Stimulated activated naive B cell treated with anti-CD40 and anti-IgM and Interleukin-4, amounts not matched to agents 10 μg/mL and 1 μg/mL and 100 μg/mL, for 72 hours (primary cell): ENCODE results near the gene SLC8B1.

Experiments used
- ATAC-seq, 2 donors: fragments of 150-1000 bp; cut with Tn5 transposase; replicated peaks; 2 replicates each; pipeline ENCODE4 v1.10.0; 2021; ENCODE audit warnings: moderate library complexity in 1 of 2
- DNase-seq: peaks from one replicate; pipeline ENCODE4 v3.0.0; 2021
- H3K27ac Mint-ChIP-seq: one replicate; pipeline ENCODE4 v1.8.0; 2022; ENCODE audit warnings: mild to moderate bottlenecking, mixed read lengths
- H3K27me3 Mint-ChIP-seq, 2 donors: one replicate each; pipeline ENCODE4 v1.8.0; 2022; ENCODE audit warnings: mixed read lengths in 2 of 2
- H3K36me3 Mint-ChIP-seq, 2 donors: one replicate each; pipeline ENCODE4 v1.8.0; 2022; ENCODE audit warnings: mixed read lengths in 2 of 2, mild to moderate bottlenecking in 1 of 2
- H3K4me1 Mint-ChIP-seq, 2 donors: one replicate each; pipeline ENCODE4 v1.8.0; 2022; ENCODE audit warnings: mixed read lengths in 2 of 2, mild to moderate bottlenecking in 1 of 2
- H3K4me3 Mint-ChIP-seq, 2 donors: one replicate each; pipeline ENCODE4 v1.8.0; 2022; ENCODE audit warnings: mild to moderate bottlenecking in 2 of 2, mixed read lengths in 2 of 2, moderate library complexity in 1 of 2
- H3K9me3 Mint-ChIP-seq, 2 donors: one replicate each; pipeline ENCODE4 v1.8.0; 2022; ENCODE audit warnings: mixed read lengths in 2 of 2, mild to moderate bottlenecking in 1 of 2

SLC8B1 gene

GRCh38 chr12:113287146-113287898 lies 47.6 kb downstream of the SLC8B1 start:
- peak overlapping the region; percentile 84 for H3K27ac Mint-ChIP-seq
- no peaks in the 10 kb centered on the region for H3K9me3 Mint-ChIP-seq
- DNase-seq = no peak
- no peak overlapping the region for H3K4me3 Mint-ChIP-seq
- no peak for ATAC-seq
- no peaks in the 10 kb centered on the region for H3K27me3 Mint-ChIP-seq
- H3K4me1 Mint-ChIP-seq = no peaks in the 10 kb centered on the region
- peaks cover 61 to 64% of the 10 kb centered on the region in 2 donors for H3K36me3 Mint-ChIP-seq

GRCh38 chr12:113286712-113287111 lies 48.2 kb downstream of the SLC8B1 start:
- peaks cover 55 to 58% of the 10 kb centered on the region in 2 donors for H3K36me3 Mint-ChIP-seq

GRCh38 chr12:113285679-113286610 lies 49.0 kb downstream of the SLC8B1 start:
- H3K36me3 Mint-ChIP-seq = peaks cover 53 to 54% of the 10 kb centered on the region in 2 donors
- no peak overlapping the region for H3K4me3 Mint-ChIP-seq
- no peaks in the 10 kb centered on the region for H3K27me3 Mint-ChIP-seq
- no peaks in the 10 kb centered on the region for H3K4me1 Mint-ChIP-seq
- no peak for DNase-seq
- H3K27ac Mint-ChIP-seq = peak overlapping the region; percentile 65
- H3K9me3 Mint-ChIP-seq = no peaks in the 10 kb centered on the region
- no peak for ATAC-seq

More at GRCh38 chr12:113286712-113287111, 48.2 kb downstream of the SLC8B1 start:
- Mint-ChIP-seq H3K9me3 (no peaks in the 10 kb centered on the region), H3K4me3 (no peak overlapping the region), H3K27ac (peak overlapping the region; percentile 84), H3K4me1 (no peaks in the 10 kb centered on the region), H3K27me3 (no peaks in the 10 kb centered on the region)
- ATAC-seq (no peak), DNase-seq (no peak)

- DNase-seq (no peak), ATAC-seq (no peak)
- no peak overlapping the region for H3K27ac Mint-ChIP-seq
- no peak overlapping the region for H3K4me3 Mint-ChIP-seq
- no peaks in the 10 kb centered on the region for H3K27me3 Mint-ChIP-seq
- peaks cover 51 to 52% of the 10 kb centered on the region in 2 donors for H3K36me3 Mint-ChIP-seq
- no peaks in the 10 kb centered on the region for H3K9me3 Mint-ChIP-seq
- H3K4me1 Mint-ChIP-seq = no peaks in the 10 kb centered on the region
Measured at GRCh38 chr12:113284751-113285150, 50.2 kb downstream of the SLC8B1 start.

- ATAC-seq (no peak), DNase-seq (no peak)
- H3K27me3 Mint-ChIP-seq = no peaks in the 10 kb centered on the region
- peaks cover 37 to 41% of the 10 kb centered on the region in 2 donors for H3K36me3 Mint-ChIP-seq
- H3K4me3 Mint-ChIP-seq = no peak overlapping the region
- no peaks in the 10 kb centered on the region for H3K4me1 Mint-ChIP-seq
- no peaks in the 10 kb centered on the region for H3K9me3 Mint-ChIP-seq
- H3K27ac Mint-ChIP-seq = peak overlapping the region; percentile 3
Measured at GRCh38 chr12:113278633-113279032, 56.3 kb downstream of the SLC8B1 start.

GRCh38 chr12:113278141-113278540 lies 56.8 kb downstream of the SLC8B1 start:
- no peaks in the 10 kb centered on the region for H3K9me3 Mint-ChIP-seq
- no peaks in the 10 kb centered on the region for H3K4me1 Mint-ChIP-seq
- no peak for DNase-seq
- peaks cover 42 to 46% of the 10 kb centered on the region in 2 donors for H3K36me3 Mint-ChIP-seq
- peak overlapping the region; percentile 31 for H3K27ac Mint-ChIP-seq
- H3K4me3 Mint-ChIP-seq = no peak overlapping the region
- no peak for ATAC-seq
- H3K27me3 Mint-ChIP-seq = no peaks in the 10 kb centered on the region

- Mint-ChIP-seq H3K27ac (peak overlapping the region; percentile 31), H3K4me3 (no peak overlapping the region), H3K36me3 (peaks cover 46 to 50% of the 10 kb centered on the region in 2 donors), H3K27me3 (no peaks in the 10 kb centered on the region), H3K4me1 (peaks cover 2% of the 10 kb centered on the region in 2 donors), H3K9me3 (no peaks in the 10 kb centered on the region)
- no peak for ATAC-seq
- no peak for DNase-seq
Measured at GRCh38 chr12:113277511-113277910, 57.4 kb downstream of the SLC8B1 start.

GRCh38 chr12:113276946-113277500 lies 57.9 kb downstream of the SLC8B1 start:
- peaks cover 50 to 53% of the 10 kb centered on the region in 2 donors for H3K36me3 Mint-ChIP-seq
- peaks cover 5 to 7% of the 10 kb centered on the region in 2 donors for H3K4me1 Mint-ChIP-seq

GRCh38 chr12:113276306-113276705 lies 58.6 kb downstream of the SLC8B1 start:
- no peaks in the 10 kb centered on the region for H3K27me3 Mint-ChIP-seq
- H3K36me3 Mint-ChIP-seq = peaks cover 55 to 57% of the 10 kb centered on the region in 2 donors
- DNase-seq = no peak
- H3K4me3 Mint-ChIP-seq = no peak overlapping the region
- no peak for ATAC-seq
- peaks cover 10 to 14% of the 10 kb centered on the region in 2 donors for H3K4me1 Mint-ChIP-seq
- H3K9me3 Mint-ChIP-seq = no peaks in the 10 kb centered on the region
- H3K27ac Mint-ChIP-seq = peak overlapping the region; percentile 25

More at GRCh38 chr12:113276946-113277500, 57.9 kb downstream of the SLC8B1 start:
- no peak overlapping the region for H3K4me3 Mint-ChIP-seq
- no peaks in the 10 kb centered on the region for H3K9me3 Mint-ChIP-seq
- no peaks in the 10 kb centered on the region for H3K27me3 Mint-ChIP-seq
- ATAC-seq (no peak), DNase-seq (no peak)
- H3K27ac Mint-ChIP-seq = no peak overlapping the region

GRCh38 chr12:113274848-113275247 lies 60.1 kb downstream of the SLC8B1 start:
- Mint-ChIP-seq H3K27ac (no peak overlapping the region), H3K4me3 (no peak overlapping the region), H3K4me1 (peaks cover 13 to 22% of the 10 kb centered on the region in 2 donors), H3K9me3 (no peaks in the 10 kb centered on the region), H3K27me3 (no peaks in the 10 kb centered on the region), H3K36me3 (peaks cover 55 to 57% of the 10 kb centered on the region in 2 donors)
- ATAC-seq = no peak
- DNase-seq = no peak

GRCh38 chr12:113273053-113273725 lies 61.7 kb downstream of the SLC8B1 start:
- H3K4me1 Mint-ChIP-seq = peaks cover 13 to 22% of the 10 kb centered on the region in 2 donors
- H3K9me3 Mint-ChIP-seq = no peaks in the 10 kb centered on the region
- H3K27me3 Mint-ChIP-seq = no peaks in the 10 kb centered on the region
- no peak overlapping the region for H3K27ac Mint-ChIP-seq
- H3K4me3 Mint-ChIP-seq = no peak overlapping the region
- peaks cover 57 to 60% of the 10 kb centered on the region in 2 donors for H3K36me3 Mint-ChIP-seq
- ATAC-seq (no peak), DNase-seq (no peak)

- peak overlapping the region; percentile 82 for H3K27ac Mint-ChIP-seq
- H3K36me3 Mint-ChIP-seq = peaks cover 63 to 68% of the 10 kb centered on the region in 2 donors
- peaks cover 13 to 22% of the 10 kb centered on the region in 2 donors for H3K4me1 Mint-ChIP-seq
Measured at GRCh38 chr12:113271853-113272561, 62.9 kb downstream of the SLC8B1 start.

GRCh38 chr12:113271466-113271852 lies 63.5 kb downstream of the SLC8B1 start:
- Mint-ChIP-seq H3K4me3 (no peak overlapping the region), H3K27ac (peak overlapping the region; percentile 82), H3K4me1 (peaks cover 13 to 22% of the 10 kb centered on the region in 2 donors), H3K27me3 (no peaks in the 10 kb centered on the region), H3K9me3 (no peaks in the 10 kb centered on the region), H3K36me3 (peaks cover 67% of the 10 kb centered on the region in 2 donors)
- no peak for DNase-seq
- peak; percentile 31 to 50 for ATAC-seq

More at GRCh38 chr12:113271853-113272561, 62.9 kb downstream of the SLC8B1 start:
- DNase-seq = peak; percentile 13
- no peak overlapping the region for H3K4me3 Mint-ChIP-seq
- no peaks in the 10 kb centered on the region for H3K9me3 Mint-ChIP-seq
- ATAC-seq = peak; percentile 94 to 97
- H3K27me3 Mint-ChIP-seq = no peaks in the 10 kb centered on the region
